ES-I3 (cell line): ENCODE measurements around the gene ARHGEF28.

Experiments
- H3K36me3 ChIP-seq: 2 replicates; pipeline ENCODE4 v1.6.1; 2013; ENCODE audit warnings: mild to moderate bottlenecking, low read length, control low read depth, moderate library complexity; ENCODE audit not compliant: insufficient read depth
- H3K4me1 ChIP-seq: 2 replicates; pipeline ENCODE4 v1.6.1; 2013; ENCODE audit warnings: mild to moderate bottlenecking, control low read depth, low read length; ENCODE audit not compliant: insufficient read depth
- H3K9ac ChIP-seq: 2 replicates; pipeline ENCODE4 v1.6.1; 2013; ENCODE audit warnings: low read depth, mild to moderate bottlenecking, low read length, moderate library complexity
- H3K9me3 ChIP-seq: 2 replicates; pipeline ENCODE4 v1.6.1; 2013; ENCODE audit warnings: mild to moderate bottlenecking, low read length, moderate library complexity; ENCODE audit not compliant: control insufficient read depth, insufficient read depth

The ARHGEF28 gene

DNA sequence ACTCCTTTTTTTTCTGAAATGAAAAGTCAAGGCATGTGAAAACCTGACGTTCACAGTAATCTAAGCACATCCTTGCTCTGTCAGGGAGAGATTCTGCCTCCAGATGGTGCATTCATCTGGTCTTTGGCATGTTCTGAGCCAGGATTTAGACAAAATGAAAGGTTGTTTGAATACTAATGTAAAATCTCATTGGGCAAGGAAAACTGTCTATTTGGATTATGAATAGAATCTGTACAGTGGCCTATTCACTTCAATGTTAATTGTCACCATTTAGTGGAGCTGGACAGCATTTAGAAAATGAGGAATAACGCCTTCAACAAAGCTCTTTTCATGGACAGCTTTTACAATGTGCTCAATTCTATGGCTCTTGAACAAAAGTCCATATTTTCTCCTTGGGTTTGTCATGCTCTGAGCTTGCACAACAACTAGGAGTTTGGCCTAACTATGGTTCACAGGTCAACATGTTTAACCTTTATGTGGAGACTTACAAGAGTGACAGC lies 28.9 kb downstream of the ARHGEF28 start:
- Histone ChIP-seq H3K9me3 (0 out of 2 replicates have a peak, but pooled peaks cover 2% of the 10 kb centered on the region), H3K4me1 (no peaks in the 10 kb centered on the region), H3K9ac (no peak overlapping the region), H3K36me3 (no peaks in the 10 kb centered on the region)

DNA sequence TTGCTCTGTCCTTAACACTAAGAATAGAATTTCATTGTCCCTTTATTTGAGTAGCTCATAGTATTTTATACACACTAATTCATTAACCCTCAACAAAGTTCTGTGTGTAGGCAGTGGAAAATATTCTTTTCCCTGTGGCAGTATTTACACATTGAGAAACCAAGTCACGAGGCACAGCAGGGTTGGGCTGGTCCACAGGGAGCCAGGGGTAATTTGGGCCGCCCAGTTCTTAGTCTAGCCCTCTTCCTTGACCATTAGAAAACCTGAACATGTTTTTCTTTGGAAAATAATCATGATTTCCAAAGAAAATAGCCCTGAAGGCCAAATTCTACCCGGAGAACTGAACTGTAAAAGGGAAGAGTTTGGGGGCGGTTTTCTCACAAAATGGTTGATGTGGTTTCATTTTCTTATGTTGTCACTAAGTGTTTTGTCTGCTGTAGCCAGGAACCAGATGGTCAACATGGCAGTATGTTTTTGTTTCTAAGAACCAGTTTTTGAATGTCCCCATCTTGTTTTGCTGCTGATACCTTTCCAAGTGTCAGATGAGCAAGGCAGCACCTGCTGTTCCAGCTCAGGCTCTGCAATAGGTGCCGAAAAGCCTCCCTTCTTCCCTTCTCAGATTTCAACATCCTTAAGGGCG lies 29.6 kb downstream of the ARHGEF28 start:
- H3K4me1 ChIP-seq = no peaks in the 10 kb centered on the region
- H3K9ac ChIP-seq = no peak overlapping the region
- H3K36me3 ChIP-seq = no peaks in the 10 kb centered on the region
- 0 out of 2 replicates have a peak, but pooled peaks cover 2% of the 10 kb centered on the region for H3K9me3 ChIP-seq

DNA sequence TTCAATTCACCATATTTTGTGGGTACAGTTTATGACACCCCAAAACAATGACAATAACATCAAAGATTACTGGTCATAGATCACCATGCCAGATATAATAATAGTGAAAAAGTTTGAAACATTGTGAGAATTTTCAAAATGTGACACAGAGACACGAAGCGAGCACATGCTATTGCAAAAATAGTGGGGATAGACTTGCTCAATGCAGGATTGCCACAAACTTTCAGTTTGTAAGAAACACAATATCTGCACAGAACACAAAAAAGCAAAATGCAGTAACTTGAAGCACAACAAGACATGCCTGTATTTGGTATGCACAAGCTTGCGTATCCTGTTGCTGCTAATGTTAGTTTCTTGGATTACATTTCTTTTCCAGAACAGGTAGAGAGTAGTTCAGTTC lies 35.8 kb downstream of the ARHGEF28 start:
- no peaks in the 10 kb centered on the region for H3K36me3 ChIP-seq
- no peak overlapping the region for H3K9ac ChIP-seq
- H3K9me3 ChIP-seq = no peaks in the 10 kb centered on the region
- no peaks in the 10 kb centered on the region for H3K4me1 ChIP-seq

DNA sequence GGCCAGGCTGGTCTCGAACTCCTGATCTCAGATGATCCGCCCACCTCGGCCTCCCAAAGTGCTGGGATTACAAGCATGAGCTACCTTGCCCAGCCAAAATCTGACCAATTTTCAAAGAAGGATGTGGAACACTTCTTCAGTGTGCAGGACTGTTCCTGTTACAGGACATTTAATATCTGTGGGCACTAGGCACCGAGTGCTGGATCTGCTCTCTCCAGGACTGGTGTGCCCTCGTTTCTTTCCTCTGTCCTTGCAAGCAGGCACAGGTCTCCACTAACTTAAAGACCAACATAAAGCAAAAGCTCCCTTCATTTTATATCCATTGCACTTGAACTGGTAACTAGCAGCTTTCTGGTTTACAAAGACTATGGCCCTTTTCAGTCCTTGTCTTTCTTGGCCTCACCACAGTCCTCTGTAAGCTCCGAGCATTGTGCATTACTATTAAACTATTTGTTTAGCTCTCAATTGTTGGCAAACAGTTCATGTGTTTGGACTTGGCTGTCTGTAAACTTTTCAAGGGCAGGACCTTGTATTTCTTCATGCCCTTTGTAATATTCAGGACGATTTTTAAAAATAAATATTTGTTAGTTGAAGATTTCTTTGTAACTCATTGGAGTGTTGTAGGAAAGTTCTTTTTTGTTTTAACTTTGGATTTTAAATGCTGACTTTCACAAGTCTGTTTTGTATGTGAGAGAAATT lies 37.3 kb downstream of the ARHGEF28 start:
- H3K9me3 ChIP-seq = no peaks in the 10 kb centered on the region
- no peaks in the 10 kb centered on the region for H3K36me3 ChIP-seq
- no peak overlapping the region for H3K9ac ChIP-seq
- H3K4me1 ChIP-seq = no peaks in the 10 kb centered on the region

DNA sequence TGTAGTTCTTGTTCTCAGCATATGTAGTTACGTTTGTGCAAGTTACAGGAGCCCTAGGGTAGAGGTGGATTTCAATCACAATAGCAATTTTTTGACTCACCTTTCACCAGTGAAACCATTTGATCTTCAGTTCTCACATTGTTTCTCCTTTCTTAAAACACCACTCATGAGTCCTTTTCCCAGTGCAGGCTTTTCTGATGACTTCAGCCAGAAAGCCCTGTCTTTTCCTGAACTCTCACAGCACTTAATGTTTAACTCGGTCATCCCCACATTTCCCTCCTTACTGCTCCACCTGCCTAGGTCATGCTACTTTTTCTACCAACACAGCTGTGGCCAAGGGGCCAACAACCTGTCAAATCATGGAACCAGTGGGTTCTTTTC lies 37.9 kb downstream of the ARHGEF28 start:
- H3K9ac ChIP-seq = no peak overlapping the region
- no peaks in the 10 kb centered on the region for H3K36me3 ChIP-seq
- H3K9me3 ChIP-seq = no peaks in the 10 kb centered on the region
- H3K4me1 ChIP-seq = no peaks in the 10 kb centered on the region

DNA sequence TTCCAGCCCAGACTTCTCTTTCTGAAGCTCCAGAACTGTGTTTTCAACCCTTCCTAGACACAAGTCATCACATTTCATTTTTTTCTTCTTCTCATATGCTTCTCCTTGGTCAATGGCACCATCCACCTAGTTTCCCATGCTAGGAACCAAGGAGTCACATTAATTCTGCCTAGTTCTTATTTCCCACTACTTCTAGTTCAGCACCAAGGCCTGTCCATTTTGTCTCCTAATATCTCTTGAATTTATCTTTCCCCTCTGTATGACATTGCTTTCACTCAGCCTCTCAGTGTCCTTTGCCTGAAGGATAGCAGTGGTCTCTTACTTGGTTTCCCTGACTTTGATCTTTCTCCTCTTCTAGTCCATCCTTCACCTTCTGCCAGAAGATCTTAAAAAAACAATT lies 38.8 kb downstream of the ARHGEF28 start:
- Histone ChIP-seq H3K9ac (no peak overlapping the region), H3K4me1 (no peaks in the 10 kb centered on the region), H3K9me3 (no peaks in the 10 kb centered on the region), H3K36me3 (no peaks in the 10 kb centered on the region)

DNA sequence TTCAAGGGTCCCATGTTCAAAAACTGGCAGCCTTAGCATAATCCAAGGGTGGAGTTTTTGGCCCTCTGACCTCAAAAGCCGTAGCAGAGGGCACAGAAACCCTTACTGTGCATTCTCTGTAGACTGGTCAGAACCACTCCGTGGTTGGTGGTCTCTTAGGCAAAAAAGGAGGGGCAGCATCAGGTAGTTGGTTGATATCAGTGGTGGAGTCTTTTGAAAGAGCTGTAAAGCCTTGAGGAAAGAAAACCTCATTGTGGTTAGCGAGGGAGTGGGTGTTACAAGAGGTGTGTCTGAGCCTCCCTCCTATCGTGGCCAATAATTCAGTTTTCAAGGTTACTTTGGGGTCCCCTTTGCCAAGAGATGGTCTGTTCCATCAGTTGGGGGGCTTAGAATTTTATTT lies 40.9 kb downstream of the ARHGEF28 start:
- no peaks in the 10 kb centered on the region for H3K9me3 ChIP-seq
- no peaks in the 10 kb centered on the region for H3K4me1 ChIP-seq
- no peak overlapping the region for H3K9ac ChIP-seq
- H3K36me3 ChIP-seq = no peaks in the 10 kb centered on the region

DNA sequence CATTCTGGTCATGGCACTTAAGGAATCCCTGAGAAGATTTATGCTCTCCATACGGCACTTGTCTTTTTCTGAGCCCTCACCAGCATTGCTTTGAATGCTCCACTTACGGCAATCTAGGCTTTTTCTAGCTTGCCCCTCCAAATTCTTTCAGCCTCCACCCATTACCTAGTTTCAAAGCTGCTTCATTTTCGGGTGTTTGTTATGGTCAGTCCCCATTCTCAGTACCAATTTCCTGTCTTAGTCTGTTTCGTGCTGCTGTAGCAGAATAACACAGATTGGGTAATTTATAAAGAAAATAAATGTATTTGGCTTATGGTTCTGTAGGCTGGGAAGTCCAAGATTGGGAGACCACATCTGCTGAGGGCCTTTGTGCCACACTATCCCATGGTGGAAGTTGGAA lies 42.0 kb downstream of the ARHGEF28 start:
- Histone ChIP-seq H3K36me3 (no peaks in the 10 kb centered on the region), H3K9ac (no peak overlapping the region), H3K4me1 (peaks cover 3% of the 10 kb centered on the region; the same call in 1 of the 2 replicates), H3K9me3 (no peaks in the 10 kb centered on the region)

DNA sequence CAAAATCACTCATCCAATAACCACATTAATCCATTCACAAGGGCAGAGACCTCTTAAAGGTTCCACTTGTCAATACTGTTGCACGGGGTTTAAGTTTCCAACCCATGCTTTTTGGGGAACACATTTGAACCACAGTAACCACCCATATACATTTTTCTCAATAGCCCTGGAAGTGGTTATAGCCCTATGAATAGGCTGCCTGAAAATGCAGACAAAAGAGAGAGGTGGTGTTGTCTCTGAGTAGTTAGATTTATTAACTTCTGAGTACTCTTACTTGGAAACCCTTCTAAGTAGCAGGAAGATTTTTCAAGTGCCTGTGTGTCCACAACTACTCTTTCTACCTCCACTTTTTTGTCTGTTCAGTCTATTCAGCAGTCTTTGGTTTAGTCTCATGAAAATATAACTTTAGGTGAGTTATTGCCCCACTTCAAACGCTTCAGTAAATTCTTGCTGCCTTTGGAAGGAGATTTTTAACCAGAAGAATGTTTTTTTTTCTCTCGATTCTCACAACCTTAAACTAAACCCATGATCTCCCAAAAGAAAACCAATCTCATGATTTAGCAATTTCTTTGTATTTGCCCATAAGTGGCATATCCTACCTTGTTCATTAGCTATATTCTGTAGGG lies 42.6 kb downstream of the ARHGEF28 start:
- Histone ChIP-seq H3K36me3 (no peaks in the 10 kb centered on the region), H3K9me3 (no peaks in the 10 kb centered on the region), H3K4me1 (peaks cover 4% of the 10 kb centered on the region; the same call in 1 of the 2 replicates), H3K9ac (no peak overlapping the region)

DNA sequence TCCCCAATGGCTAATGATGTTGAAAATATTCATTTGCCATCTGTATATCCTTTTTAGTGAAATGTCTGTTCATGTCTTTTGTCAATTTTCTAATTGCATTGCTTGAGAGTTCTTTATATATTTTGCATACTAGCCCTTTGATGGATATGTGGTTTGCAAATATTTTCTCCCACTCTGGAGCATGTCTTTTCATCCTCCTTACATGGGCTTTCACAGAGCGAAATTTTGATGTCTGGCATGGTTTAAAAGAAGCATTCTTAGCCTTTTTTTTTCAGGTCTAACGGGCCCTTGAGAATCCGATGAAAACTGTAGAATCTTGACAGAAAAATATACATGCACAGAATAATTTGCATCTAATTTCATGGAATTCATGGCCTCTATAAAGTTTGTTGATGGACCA lies 44.7 kb downstream of the ARHGEF28 start:
- peaks cover 14% of the 10 kb centered on the region; the same call in 1 of the 2 replicates for H3K4me1 ChIP-seq
- H3K36me3 ChIP-seq = no peaks in the 10 kb centered on the region
- H3K9ac ChIP-seq = no peak overlapping the region
- no peaks in the 10 kb centered on the region for H3K9me3 ChIP-seq

DNA sequence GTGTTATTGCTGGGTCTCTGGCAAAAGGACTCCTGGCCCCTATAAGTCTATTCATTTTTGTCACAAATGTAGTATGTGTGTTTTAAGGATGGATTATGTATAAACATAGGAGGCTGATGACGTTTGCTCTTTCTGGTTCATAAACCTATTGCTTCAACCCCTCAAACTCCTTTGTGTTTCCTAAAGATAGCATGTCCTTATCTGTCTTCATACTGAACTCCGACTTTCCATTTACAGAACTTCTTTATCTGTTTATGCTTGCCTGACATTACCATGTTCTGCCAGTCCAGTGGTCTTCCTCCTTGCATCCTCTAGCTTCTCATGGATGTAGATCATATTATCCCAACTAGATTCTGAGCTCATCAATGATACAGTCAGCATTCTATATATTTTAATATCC lies 46.1 kb downstream of the ARHGEF28 start:
- no peak overlapping the region for H3K9ac ChIP-seq
- no peaks in the 10 kb centered on the region for H3K36me3 ChIP-seq
- no peaks in the 10 kb centered on the region for H3K9me3 ChIP-seq
- H3K4me1 ChIP-seq = peaks cover 14% of the 10 kb centered on the region; the same call in 1 of the 2 replicates

DNA sequence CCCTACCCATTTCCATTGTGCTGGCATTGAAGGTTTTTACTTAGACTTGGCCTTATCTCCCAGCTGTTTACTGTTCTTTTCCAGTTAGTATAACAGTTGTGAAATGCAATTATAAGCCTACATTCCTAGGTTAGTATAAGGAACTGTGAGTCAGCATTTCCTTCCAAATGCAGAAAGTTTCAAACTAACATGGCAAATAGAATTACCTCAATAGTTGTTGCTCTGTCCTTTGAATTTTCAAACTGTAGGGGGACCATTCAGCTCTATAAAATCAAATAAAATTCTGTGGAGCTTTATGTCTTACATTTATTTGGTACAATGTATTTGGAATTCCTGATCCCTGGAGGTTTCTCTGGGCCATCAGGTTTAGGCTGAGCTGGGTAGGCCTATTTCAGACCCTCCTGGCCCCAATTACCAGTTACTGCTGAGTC lies 47.2 kb downstream of the ARHGEF28 start:
- no peaks in the 10 kb centered on the region for H3K36me3 ChIP-seq
- H3K4me1 ChIP-seq = peaks cover 14% of the 10 kb centered on the region; the same call in 1 of the 2 replicates
- H3K9me3 ChIP-seq = no peaks in the 10 kb centered on the region
- H3K9ac ChIP-seq = no peak overlapping the region

DNA sequence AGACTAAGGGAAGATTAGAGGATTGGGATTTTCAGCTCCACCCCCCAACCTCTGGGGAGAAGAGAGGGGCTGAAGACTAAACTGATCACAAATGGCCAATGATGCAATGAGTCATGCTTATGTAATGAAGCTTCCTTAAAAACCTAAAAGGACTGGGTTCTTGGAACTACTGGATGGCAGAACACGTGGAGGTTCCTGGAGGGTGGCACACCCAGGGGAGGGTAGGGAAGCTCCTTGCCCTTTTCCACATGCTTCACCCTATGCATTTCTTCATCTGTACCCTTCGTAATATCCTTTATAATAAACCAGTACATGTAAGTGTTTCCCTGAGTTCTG lies 48.6 kb downstream of the ARHGEF28 start:
- Histone ChIP-seq H3K4me1 (peaks cover 14% of the 10 kb centered on the region; the same call in 1 of the 2 replicates), H3K36me3 (no peaks in the 10 kb centered on the region), H3K9ac (no peak overlapping the region), H3K9me3 (no peaks in the 10 kb centered on the region)

DNA sequence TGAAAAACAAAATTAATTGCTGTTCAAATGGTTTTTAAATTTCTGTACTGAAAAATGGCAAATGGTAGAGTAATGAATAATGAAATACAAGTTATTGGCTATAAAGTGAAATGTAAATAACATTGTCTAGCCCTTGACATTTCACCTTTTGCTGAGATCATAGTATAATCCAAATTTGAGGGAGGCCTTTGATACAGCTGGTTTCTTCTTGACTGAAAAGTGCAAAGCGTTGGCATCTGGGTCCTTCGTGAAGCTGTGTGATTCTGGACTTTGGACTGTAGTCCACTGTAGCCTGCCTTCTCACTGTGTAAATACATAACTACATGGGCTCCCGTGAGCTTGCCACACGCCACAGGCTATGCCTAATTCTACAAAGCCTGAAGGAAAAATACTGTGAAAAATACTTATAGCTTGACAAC lies 52.3 kb downstream of the ARHGEF28 start:
- H3K4me1 ChIP-seq = peaks cover 9% of the 10 kb centered on the region; the same call in 1 of the 2 replicates
- no peak overlapping the region for H3K9ac ChIP-seq
- no peaks in the 10 kb centered on the region for H3K9me3 ChIP-seq
- no peaks in the 10 kb centered on the region for H3K36me3 ChIP-seq

DNA sequence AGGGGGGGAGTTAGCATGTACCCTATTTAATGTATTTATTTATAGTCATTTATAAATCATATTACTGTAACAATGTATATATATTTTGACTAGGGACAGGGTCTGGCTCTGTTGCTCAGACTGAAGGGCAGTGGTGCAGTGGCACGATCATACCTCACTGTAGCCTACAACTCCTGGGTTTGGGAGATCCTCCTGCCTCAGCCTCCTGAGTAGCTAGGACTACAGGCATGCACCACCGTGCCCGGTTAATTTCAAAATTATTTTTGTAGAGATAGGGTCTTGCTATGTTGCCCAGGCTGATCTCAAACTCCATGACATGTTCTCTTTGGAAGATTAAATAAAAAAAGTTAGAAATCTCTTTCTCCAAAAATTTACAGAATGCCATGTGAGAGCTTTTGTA lies 52.8 kb downstream of the ARHGEF28 start:
- no peak overlapping the region for H3K9ac ChIP-seq
- peaks cover 7% of the 10 kb centered on the region; the same call in 1 of the 2 replicates for H3K4me1 ChIP-seq
- no peaks in the 10 kb centered on the region for H3K9me3 ChIP-seq
- H3K36me3 ChIP-seq = no peaks in the 10 kb centered on the region
